PC-3 (cell line): Measurements from ENCODE around the gene SIL1. TPM values are rescaled to one million over a fixed set of nuclear protein-coding genes. Genes with fewer than 3 reads are reported as not detected.

Experiments
- ATAC-seq: fragments of 200-7000 bp; cut with Tn5 transposase; 2 replicates; pipeline ENCODE4 v1.9.1; 2020; ENCODE audit warnings: mild to moderate bottlenecking, moderate library complexity
- BruUV-seq: library from RNA; stranded (reverse); fragments of 400-500 nt; replicated peaks from 2 replicates; lab custom pipeline; 2021; lab: Mats Ljungman, UMichigan
- CTCF ChIA-PET: fragments of 300-600 bp; sonication (Branson Sonifier 250); formaldehyde crosslinking; loops from one replicate; lab custom pipeline; 2022; ENCODE audit warnings: antibody characterized with exemption; lab: Charles Lee
- POLR2A ChIA-PET: fragments of 300-600 bp; sonication (Branson Sonifier 250); formaldehyde crosslinking; loops from one replicate; lab custom pipeline; 2022; ENCODE audit warnings: antibody characterized with exemption; ENCODE audit not compliant: unreplicated experiment; lab: Charles Lee
- DNase-seq: peaks from one replicate; pipeline ENCODE4 v3.0.0-alpha.2; 2015
- H2AFZ ChIP-seq: fragments of 300-600 bp; sonication (generic); 2 replicates; pipeline ENCODE4 v1.6.0; 2016; ENCODE audit warnings: antibody characterized with exemption, low read length
- H3F3A ChIP-seq: fragments of 300-600 bp; sonication (generic); one replicate; pipeline ENCODE4 v1.6.0; 2017; ENCODE audit warnings: antibody characterized with exemption, low read length, control low read depth, mild to moderate bottlenecking; ENCODE audit not compliant: unreplicated experiment
- H3K27ac ChIP-seq: fragments of 300-600 bp; sonication (generic); 2 replicates; pipeline ENCODE4 v1.5.1; 2016; ENCODE audit warnings: mild to moderate bottlenecking, low read length
- H3K27me3 ChIP-seq: fragments of 300-600 bp; sonication (generic); 2 replicates; pipeline ENCODE4 v1.6.1; 2016; ENCODE audit warnings: low read length, mixed read lengths
- H3K36me3 ChIP-seq: fragments of 300-600 bp; sonication (generic); 2 replicates; pipeline ENCODE4 v1.6.1; 2016; ENCODE audit warnings: low read depth, mixed run types, low read length, mixed read lengths
- H3K4me1 ChIP-seq: fragments of 300-600 bp; sonication (generic); 2 replicates; pipeline ENCODE4 v1.5.1; 2016; ENCODE audit warnings: low read length; ENCODE audit not compliant: insufficient read depth
- H3K4me2 ChIP-seq: fragments of 300-600 bp; sonication (generic); 2 replicates; pipeline ENCODE4 v1.6.0; 2016; ENCODE audit warnings: low read length
- H3K4me3 ChIP-seq: fragments of 300-600 bp; sonication (generic); 2 replicates; pipeline ENCODE4 v1.5.1; 2016; ENCODE audit warnings: mild to moderate bottlenecking, low read length, mixed read lengths
- H3K79me2 ChIP-seq: fragments of 300-600 bp; sonication (generic); 2 replicates; pipeline ENCODE4 v1.6.1; 2017; ENCODE audit warnings: low read length, mixed read lengths
- H3K9ac ChIP-seq: fragments of 300-600 bp; sonication (generic); 2 replicates; pipeline ENCODE4 v1.6.0; 2016; ENCODE audit warnings: mild to moderate bottlenecking, low read length
- H3K9me2 ChIP-seq: fragments of 300-600 bp; sonication (generic); replicated peaks from 2 replicates; pipeline ENCODE4 v1.6.1; 2016; ENCODE audit warnings: mixed run types, low read length, mixed read lengths
- H3K9me3 ChIP-seq: fragments of 300-600 bp; sonication (generic); 2 replicates; pipeline ENCODE4 v1.6.1; 2016; ENCODE audit warnings: low read length, mixed read lengths
- H4K20me1 ChIP-seq: fragments of 300-600 bp; sonication (generic); 2 replicates; pipeline ENCODE4 v1.6.1; 2016; ENCODE audit warnings: low read length, mixed read lengths
- CTCF ChIP-seq: fragments of 300-600 bp; sonication (generic); conservative IDR thresholded peaks from 2 replicates; pipeline ENCODE4 v1.5.1; 2017; ENCODE audit warnings: antibody characterized with exemption, low read depth, mild to moderate bottlenecking, low read length
- EZH2 ChIP-seq: fragments of 300-600 bp; sonication (generic); IDR thresholded peaks from one replicate; pipeline ENCODE4 v1.6.1; 2017; ENCODE audit warnings: antibody characterized with exemption, mild to moderate bottlenecking, low read length; ENCODE audit not compliant: unreplicated experiment
- EZH2phosphoT487 ChIP-seq: fragments of 300-600 bp; sonication (generic); IDR thresholded peaks from 2 replicates; pipeline ENCODE4 v1.6.1; 2018; ENCODE audit warnings: mild to moderate bottlenecking, antibody characterized with exemption, low read length, borderline replicate concordance
- intact Hi-C: fragments of 100-400 bp; cut with micrococcal nuclease; formaldehyde crosslinking; loops from 2 replicates; pipeline ENCODE4 v1.9.0; 2023
- total RNA-seq: library from RNA; depleted of rRNA; stranded (reverse); fragments of >200 nt; gene quantifications from 2 replicates; pipeline ENCODE4 v1.2.3, GENCODE V29; 2014

The SIL1 gene
- total RNA-seq, 1 experiment from 2014 or later, result 7.9 TPM

GRCh38 chr5:139215107-139215975 is 17.2 kb upstream of the SIL1 start:
- Histone ChIP-seq H3K9me2 (no peaks in the 10 kb centered on the region), H3K4me1 (no peaks in the 10 kb centered on the region), H3K9me3 (no peaks in the 10 kb centered on the region), H3K27ac (no peak overlapping the region), H3K79me2 (no peaks in the 10 kb centered on the region), H2AFZ (no peak overlapping the region), H3K4me3 (no peak overlapping the region), H3K27me3 (no peaks in the 10 kb centered on the region), H3K4me2 (no peak overlapping the region), H4K20me1 (no peaks in the 10 kb centered on the region), H3K9ac (no peak overlapping the region), H3K36me3 (no peaks in the 10 kb centered on the region), H3F3A (no peaks in the 10 kb centered on the region)
- CTCF ChIA-PET, result no interaction called here
- ATAC-seq (no peak), DNase-seq (no peak)
- POLR2A ChIA-PET, result no interaction called here
- BruUV-seq, result no TSS peak
- intact Hi-C loops, result no loop called here
- TF ChIP-seq EZH2phosphoT487 (no peak), EZH2 (no peak), CTCF (no peak)

- Histone ChIP-seq H3K9me3 (no peaks in the 10 kb centered on the region), H3K4me3 (no peak overlapping the region), H3K36me3 (no peaks in the 10 kb centered on the region), H3K9ac (no peak overlapping the region), H4K20me1 (no peaks in the 10 kb centered on the region), H3K27ac (no peak overlapping the region), H3K4me1 (no peaks in the 10 kb centered on the region), H3K27me3 (no peaks in the 10 kb centered on the region), H3F3A (no peaks in the 10 kb centered on the region), H3K79me2 (no peaks in the 10 kb centered on the region), H3K9me2 (no peaks in the 10 kb centered on the region), H3K4me2 (no peak overlapping the region), H2AFZ (no peak overlapping the region)
- POLR2A ChIA-PET, result no interaction called here
- ATAC-seq (no peak), DNase-seq (no peak)
- CTCF ChIA-PET, result no interaction called here
- BruUV-seq, result no TSS peak
- TF ChIP-seq EZH2, result no peak
- TF ChIP-seq EZH2phosphoT487, result no peak
- TF ChIP-seq CTCF, result no peak
- intact Hi-C loops, result no loop called here
These were observed 16.5 kb upstream of the SIL1 start for GRCh38 chr5:139214646-139215045.

GRCh38 chr5:139212906-139213305 is 14.7 kb upstream of the SIL1 start:
- Histone ChIP-seq H3K79me2 (no peaks in the 10 kb centered on the region), H3K36me3 (no peaks in the 10 kb centered on the region), H3K27me3 (no peaks in the 10 kb centered on the region), H3K4me3 (no peak overlapping the region), H3K27ac (no peak overlapping the region), H3K9ac (no peak overlapping the region), H2AFZ (no peak overlapping the region), H3F3A (no peaks in the 10 kb centered on the region), H3K4me2 (no peak overlapping the region), H4K20me1 (no peaks in the 10 kb centered on the region), H3K9me3 (no peaks in the 10 kb centered on the region), H3K4me1 (no peaks in the 10 kb centered on the region), H3K9me2 (no peaks in the 10 kb centered on the region)
- ATAC-seq (no peak), DNase-seq (no peak)
- intact Hi-C loops, result no loop called here
- TF ChIP-seq CTCF (no peak), EZH2phosphoT487 (no peak), EZH2 (no peak)
- CTCF ChIA-PET, result no interaction called here
- POLR2A ChIA-PET, result no interaction called here
- BruUV-seq, result no TSS peak
